D721Med (cell line): ENCODE results near the gene EVX1.

Experiments
- DNase-seq: peaks from one replicate; pipeline ENCODE4 v3.0.0; 2011; ENCODE audit warnings: low spot score; ENCODE audit not compliant: insufficient read length
- FAIRE-seq: peaks from 2 replicates; lab custom pipeline; 2011; peaks lifted over from hg19 to GRCh38; lab: Jason Lieb, UNC
- TF ChIP-seq, protein P1 (sequence below): IDR thresholded peaks from 2 replicates; pipeline ENCODE4 v1.5.1; 2012; ENCODE audit warnings: mild to moderate bottlenecking, control low read depth; ENCODE audit not compliant: insufficient read depth; ENCODE audit errors: missing control alignments

The EVX1 gene

DNA sequence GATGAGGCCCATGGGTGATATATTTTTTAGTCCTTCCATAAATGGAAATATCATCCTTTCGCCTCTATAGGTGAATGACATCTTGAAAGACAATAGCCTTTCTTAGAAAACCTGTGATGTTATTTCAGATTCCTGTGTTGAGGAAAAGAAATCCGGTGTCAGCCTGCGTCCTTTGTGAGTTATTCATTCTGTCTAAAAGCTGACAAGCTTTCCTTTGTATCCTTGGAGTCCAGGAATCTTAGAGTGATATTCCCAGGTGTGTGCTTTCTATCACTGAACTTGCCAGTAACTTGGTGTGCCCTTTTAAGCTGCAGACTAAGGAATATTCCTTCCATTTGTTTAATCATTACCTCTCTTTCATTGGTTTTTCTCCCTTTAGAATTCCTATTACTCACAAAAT is 41.0 kb downstream of the EVX1 start:
- TF ChIP-seq, protein P1, sequence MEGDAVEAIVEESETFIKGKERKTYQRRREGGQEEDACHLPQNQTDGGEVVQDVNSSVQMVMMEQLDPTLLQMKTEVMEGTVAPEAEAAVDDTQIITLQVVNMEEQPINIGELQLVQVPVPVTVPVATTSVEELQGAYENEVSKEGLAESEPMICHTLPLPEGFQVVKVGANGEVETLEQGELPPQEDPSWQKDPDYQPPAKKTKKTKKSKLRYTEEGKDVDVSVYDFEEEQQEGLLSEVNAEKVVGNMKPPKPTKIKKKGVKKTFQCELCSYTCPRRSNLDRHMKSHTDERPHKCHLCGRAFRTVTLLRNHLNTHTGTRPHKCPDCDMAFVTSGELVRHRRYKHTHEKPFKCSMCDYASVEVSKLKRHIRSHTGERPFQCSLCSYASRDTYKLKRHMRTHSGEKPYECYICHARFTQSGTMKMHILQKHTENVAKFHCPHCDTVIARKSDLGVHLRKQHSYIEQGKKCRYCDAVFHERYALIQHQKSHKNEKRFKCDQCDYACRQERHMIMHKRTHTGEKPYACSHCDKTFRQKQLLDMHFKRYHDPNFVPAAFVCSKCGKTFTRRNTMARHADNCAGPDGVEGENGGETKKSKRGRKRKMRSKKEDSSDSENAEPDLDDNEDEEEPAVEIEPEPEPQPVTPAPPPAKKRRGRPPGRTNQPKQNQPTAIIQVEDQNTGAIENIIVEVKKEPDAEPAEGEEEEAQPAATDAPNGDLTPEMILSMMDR: no peak
- FAIRE-seq: no peak
- DNase-seq: no peak

DNA sequence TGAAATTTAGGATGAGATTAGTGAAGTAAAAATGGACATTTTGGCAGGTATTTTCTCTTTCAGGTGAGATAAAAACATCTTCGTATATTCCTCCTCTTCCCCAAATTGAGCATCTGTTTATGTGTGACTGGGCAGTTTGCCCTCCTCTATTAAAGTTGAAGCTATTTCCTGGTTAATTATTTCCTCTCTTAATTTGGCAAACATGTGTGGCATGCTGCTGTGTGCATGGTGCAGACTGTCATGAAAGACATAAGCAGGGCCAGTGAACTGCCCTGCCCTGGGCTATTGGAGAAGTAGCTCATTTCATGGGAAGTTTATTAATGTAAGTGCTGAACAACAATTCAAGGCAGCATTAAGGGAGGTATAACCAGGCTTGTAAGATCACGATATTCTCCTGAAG is 52.6 kb downstream of the EVX1 start:
- DNase-seq: no peak
- FAIRE-seq: no peak
- TF ChIP-seq, protein P1: no peak

DNA sequence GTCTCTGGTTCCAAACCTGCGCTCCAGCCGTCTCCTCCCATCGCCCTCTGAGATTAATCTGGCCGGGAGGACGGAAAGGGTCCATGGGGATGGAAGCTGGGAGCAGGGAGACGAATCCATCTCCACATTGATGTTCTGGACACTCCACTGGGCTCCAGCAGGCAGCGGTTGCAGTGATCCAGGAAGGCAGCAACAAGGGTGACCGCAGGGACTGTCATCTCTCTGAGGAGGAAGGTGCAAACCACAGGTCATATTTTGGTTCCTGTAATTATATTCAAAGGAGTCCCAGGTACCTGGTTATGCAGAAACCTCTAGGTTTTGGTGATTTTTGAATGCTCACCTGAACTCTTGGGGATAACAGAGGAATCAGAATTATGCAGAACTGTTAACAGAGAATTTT is 54.8 kb downstream of the EVX1 start:
- no peak for FAIRE-seq
- no peak for DNase-seq
- TF ChIP-seq, protein P1: no peak
